Measurements from ENCODE around the gene MAMDC2. TPM values are rescaled to one million over a fixed set of nuclear protein-coding genes. Genes with fewer than 3 reads are reported as not detected.

MAMDC2 gene
- total RNA-seq, 1 experiment from 2014 or later: 4.6 TPM

DNA sequence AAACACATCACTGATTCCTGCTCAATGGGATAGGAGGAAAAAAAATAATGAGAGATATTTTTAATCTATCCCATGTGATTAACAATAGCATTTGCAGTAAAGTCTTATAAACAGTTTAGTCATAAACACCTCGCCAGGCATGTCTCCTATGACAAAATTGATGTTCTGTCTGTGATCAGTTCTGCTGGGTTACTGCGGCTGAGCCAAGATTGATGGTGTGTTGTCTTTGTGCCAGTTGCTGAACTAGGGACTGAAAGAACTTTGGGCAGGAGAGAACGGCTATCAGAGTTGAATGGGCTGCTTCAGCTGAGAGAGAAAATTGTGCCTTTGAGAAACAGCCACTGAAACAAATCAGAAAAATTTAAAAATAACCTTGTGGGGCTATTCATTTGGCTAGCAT lies 37.3 kb upstream of the MAMDC2 start:
- no peak overlapping the region for H3K4ac ChIP-seq (ENCODE audit: low read depth, low read length)
- no peaks in the 10 kb centered on the region for H3K79me1 ChIP-seq (ENCODE audit: insufficient read depth, low read depth, low read length, poor library complexity, severe bottlenecking)
- Mint-ChIP-seq H3K36me3 (ENCODE audit: insufficient read depth in 1 of 3, low read depth in 3 of 3) (peaks cover 0 to 1% (median 0%) of the 10 kb centered on the region in 3 experiments; a peak in 2 of 7 replicates), H3K4me3 (no peak overlapping the region), H3K27me3 (ENCODE audit: low read depth) (no peaks in the 10 kb centered on the region), H3K9me3 (peaks cover 0 to 2% of the 10 kb centered on the region in 2 experiments; a peak in 2 of 5 replicates), H3K4me1 (peaks cover 0 to under 1% of the 10 kb centered on the region in 2 experiments; a peak in 3 of 4 replicates), H3K27ac (no peak overlapping the region)
- H3K27ac ChIP-seq (ENCODE audit: insufficient read length, low read depth, low read length): no peak overlapping the region
- no peaks in the 10 kb centered on the region for H3K9me3 ChIP-seq (ENCODE audit: control insufficient read depth, low read depth, low read length)
- no peaks in the 10 kb centered on the region for H4K20me1 ChIP-seq (ENCODE audit: control insufficient read depth, insufficient read depth, insufficient read length)
- no peak overlapping the region for H3K18ac ChIP-seq (ENCODE audit: insufficient read length, low read depth, low read length)
- H2BK5ac ChIP-seq (ENCODE audit: insufficient read length, low read length): no peak overlapping the region
- no peaks in the 10 kb centered on the region for H3K23me2 ChIP-seq (ENCODE audit: insufficient read length, low read depth, low read length, poor library complexity, severe bottlenecking)
- H2BK20ac ChIP-seq (ENCODE audit: low read depth, low read length, poor library complexity, severe bottlenecking): no peak overlapping the region
- no peaks in the 10 kb centered on the region for H3K4me1 ChIP-seq (ENCODE audit: insufficient read depth, low read length)
- H3T11ph ChIP-seq (ENCODE audit: low read length): no peak overlapping the region
- H4K8ac ChIP-seq (replicated peaks; ENCODE audit: insufficient read length, low read depth, low read length): no peak overlapping the region
- no peak for DNase-seq
- H3K27me3 ChIP-seq (ENCODE audit: insufficient read depth, low read length): no peaks in the 10 kb centered on the region
- H2AFZ ChIP-seq (ENCODE audit: low read length): no peak overlapping the region
- no peak overlapping the region for H2BK120ac ChIP-seq (ENCODE audit: low read depth, low read length, poor library complexity, severe bottlenecking)
- no peak overlapping the region for H3K56ac ChIP-seq (ENCODE audit: insufficient read length, low read depth, low read length)
- H3K23ac ChIP-seq (ENCODE audit: insufficient read length, low read depth, low read length): no peak overlapping the region
- TF ChIP-seq, protein P1, sequence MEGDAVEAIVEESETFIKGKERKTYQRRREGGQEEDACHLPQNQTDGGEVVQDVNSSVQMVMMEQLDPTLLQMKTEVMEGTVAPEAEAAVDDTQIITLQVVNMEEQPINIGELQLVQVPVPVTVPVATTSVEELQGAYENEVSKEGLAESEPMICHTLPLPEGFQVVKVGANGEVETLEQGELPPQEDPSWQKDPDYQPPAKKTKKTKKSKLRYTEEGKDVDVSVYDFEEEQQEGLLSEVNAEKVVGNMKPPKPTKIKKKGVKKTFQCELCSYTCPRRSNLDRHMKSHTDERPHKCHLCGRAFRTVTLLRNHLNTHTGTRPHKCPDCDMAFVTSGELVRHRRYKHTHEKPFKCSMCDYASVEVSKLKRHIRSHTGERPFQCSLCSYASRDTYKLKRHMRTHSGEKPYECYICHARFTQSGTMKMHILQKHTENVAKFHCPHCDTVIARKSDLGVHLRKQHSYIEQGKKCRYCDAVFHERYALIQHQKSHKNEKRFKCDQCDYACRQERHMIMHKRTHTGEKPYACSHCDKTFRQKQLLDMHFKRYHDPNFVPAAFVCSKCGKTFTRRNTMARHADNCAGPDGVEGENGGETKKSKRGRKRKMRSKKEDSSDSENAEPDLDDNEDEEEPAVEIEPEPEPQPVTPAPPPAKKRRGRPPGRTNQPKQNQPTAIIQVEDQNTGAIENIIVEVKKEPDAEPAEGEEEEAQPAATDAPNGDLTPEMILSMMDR (conservative IDR thresholded peaks at IDR 0.05): no peak
- no CpG with 5 or more reads among the region's 3 CpGs for WGBS (ENCODE audit: extremely low coverage, insufficient read length, low lambda C conversion rate)
- no peak overlapping the region for H2BK15ac ChIP-seq (ENCODE audit: low read depth, low read length)
- H4K91ac ChIP-seq (ENCODE audit: insufficient read length, low read depth, low read length): no peak overlapping the region
- no peak overlapping the region for H3K9ac ChIP-seq (ENCODE audit: extremely low read depth, insufficient read length, low read length)
- no peak overlapping the region for H2AK5ac ChIP-seq (ENCODE audit: insufficient read length, low read length)
- no peak overlapping the region for H3K14ac ChIP-seq (ENCODE audit: insufficient read depth, low read length)
- no peak overlapping the region for H4K5ac ChIP-seq (ENCODE audit: insufficient read length, low read depth, low read length)
- no peak overlapping the region for H2BK12ac ChIP-seq (ENCODE audit: insufficient read length, low read depth, low read length)
- H3K4me2 ChIP-seq (ENCODE audit: insufficient read depth, insufficient read length, low read length): no peak overlapping the region
- no peaks in the 10 kb centered on the region for H3K79me2 ChIP-seq (ENCODE audit: insufficient read depth, low read length)
